Activated CD8-positive, alpha-beta memory T cell treated with anti-CD3 and anti-CD28 coated beads, Interleukin-2, amount 50 U/mL, for 24 hours (primary cell): Measurements from ENCODE around the gene WDR83.
"Not testable (repeated sequence)": the region's sequence is repeated elsewhere in the genome, so short reads cannot be mapped to it uniquely, and the experiment has no call there.

Experiments used
- DNase-seq: peaks from one replicate; pipeline ENCODE4 v3.0.0-alpha.2; 2020; ENCODE audit errors: extremely low read depth

The WDR83 gene

DNA sequence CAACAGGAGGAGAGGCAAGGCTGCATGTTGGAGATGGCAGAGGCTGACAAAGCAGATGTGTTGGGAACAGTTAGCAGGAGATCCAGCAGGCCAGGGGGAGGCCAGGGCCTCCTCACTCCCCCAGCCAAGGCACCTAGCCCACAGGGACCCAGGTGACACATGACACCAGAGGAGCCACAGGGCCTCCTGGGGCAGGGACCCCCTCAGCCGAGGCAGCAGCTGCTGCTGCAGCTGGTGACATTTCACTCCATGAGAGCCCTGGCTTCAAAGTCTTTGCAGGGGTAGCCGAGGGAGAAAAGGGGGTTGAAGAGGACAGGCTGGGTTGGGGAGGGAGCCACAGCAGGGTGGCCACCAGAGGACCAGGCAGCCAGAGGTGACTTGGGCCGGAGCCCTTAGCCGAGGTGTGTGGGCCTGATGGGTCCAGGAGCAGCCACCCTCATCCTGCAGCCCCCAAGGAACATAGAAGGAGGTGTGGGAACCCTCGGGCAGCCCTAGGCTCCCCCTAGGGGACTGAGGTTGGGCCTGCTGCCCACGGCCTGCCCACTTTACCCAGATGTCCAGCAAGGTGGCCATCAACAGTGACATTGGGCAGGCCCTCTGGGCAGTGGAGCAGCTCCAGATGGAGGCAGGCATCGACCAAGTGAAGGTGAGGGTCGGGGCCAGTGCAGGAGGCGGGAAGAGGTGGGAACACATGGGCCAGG, 21.0 kb downstream of the WDR83 start, which contains the start of gene GNG14:
Gene GNG14, plus strand, starts transcription at position 503 of the 701 bp plus-strand sequence. Its CDS starts 51 bp downstream, at position 554.
- DNase-seq: no peak

DNA sequence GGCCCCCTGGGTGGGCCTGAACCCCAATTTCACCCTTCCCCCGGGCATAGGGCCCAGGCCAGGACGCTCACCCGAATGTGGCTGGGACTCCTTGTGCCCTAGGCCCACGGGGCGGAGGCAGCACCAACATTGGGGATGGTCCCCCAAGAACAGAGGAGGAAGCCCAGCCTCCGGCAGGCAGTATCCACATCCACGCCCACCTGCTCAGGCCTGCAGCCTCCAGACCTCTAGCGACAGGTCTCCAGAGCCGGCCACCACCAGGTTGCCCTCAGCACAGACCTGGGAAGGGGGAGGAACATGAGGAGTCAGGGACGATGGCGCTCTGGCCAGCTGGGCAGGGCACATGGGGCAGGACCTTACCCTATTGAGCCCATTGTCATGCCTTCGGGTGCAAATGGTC, 22.4 kb downstream of the WDR83 start:
- no peak for DNase-seq

DNA sequence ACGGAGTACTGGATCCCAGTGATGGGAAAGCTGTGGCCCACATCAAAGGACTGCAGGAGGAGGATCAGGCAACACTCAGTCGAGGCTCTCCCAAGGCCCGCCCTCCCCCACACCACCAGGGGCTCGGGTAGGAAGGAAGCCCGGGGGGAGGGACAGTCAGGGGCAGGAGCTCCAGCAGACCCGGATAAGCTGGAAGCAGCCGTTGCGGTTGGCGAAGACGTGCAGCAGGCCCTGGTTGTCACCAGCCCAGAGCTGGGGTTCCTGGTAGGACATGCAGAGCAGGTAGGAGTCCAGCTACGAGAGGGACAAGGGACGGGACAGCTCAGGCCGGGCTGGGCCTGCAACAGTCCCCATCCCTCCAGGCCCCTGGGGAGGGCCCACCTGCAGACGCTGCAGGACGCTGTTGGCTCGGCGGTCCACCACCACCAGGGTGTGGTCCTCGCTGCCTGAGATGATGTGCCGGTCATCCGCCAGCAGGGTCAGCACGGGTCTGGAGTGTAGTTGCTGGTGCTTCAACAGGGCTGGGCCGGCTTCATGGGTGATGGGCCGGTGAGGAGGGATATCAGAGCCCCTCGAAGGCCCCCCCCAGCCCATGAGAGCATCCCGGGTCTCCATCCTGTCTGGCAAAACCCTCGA, 23.1 kb downstream of the WDR83 start:
- DNase-seq: no peak

DNA sequence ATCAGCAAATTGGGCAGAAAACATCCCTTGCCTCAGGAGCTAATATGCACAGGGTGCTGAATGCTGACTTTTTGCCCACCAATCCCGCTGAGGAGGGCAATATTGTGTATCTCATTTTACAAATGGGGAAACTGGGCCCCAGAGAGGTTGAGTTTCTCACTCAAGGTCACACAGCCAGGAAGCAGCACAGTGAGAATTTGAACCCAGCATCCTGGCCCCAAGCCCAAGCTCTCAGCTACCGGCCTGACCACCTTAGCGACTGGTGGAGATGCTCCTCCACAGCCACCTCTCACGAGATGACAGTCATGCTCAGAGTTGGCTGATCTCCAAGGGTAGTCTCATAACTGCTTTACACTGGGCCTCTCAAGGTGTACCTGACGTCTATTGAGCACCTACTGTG, 26.4 kb downstream of the WDR83 start:
- no peak for DNase-seq

DNA sequence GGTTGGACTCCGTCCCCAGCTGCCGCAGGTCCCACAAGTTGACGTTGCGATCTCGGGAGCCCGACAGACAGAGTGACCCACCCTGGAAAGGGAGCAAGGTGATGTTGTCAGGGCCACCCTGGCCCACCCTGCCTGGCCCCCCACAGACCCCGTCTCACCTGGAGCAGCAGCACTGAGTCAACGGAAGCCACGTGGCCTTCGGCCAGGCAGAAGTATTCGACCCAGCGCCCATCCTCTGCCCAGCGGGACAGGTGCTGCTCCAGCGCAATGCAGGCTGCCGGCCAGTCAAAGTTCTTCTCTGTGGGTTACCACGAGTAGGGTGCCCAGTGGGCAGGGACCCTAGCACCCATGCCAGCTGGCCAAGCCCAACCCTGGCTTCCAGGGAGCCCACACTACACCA, 28.0 kb downstream of the WDR83 start:
- no peak for DNase-seq

DNA sequence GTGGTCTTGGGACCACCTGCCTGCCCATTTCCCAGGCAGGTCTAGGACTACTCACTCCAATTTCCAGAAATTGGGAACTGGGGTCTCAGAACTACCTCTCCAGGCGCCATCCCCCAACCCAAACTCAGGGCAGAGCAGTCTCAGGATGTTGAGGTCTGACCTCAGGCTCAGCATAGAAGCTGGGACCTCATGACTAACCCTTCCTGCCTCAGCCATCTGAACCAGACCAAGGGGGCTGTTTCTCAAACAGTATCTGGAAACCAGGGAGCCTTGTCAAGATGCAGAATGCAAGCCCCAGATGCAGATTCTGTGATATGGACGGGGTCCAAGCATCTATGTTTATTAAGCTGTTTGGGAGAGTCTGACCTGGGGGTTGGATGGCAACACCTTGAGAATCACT, 28.5 kb downstream of the WDR83 start:
- DNase-seq: no peak

DNA sequence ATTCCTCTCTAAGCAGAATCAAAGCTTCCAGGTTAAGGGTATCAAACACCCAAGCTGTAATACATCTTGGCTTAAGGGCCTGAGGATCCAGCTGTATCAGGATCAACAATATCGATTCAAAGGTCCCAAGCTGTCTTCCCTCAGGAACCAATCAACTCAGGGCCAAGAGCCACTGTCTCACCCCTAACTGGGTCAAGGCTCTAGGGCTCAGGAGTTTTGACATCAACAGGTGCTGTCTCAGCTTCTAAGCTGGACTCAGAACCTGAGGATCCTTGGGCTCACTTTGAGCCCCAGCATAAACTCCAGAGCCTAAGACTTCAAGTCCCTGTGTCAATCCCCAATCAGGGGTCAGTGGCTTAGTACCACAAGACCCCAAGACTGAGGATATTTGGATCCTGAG, 28.9 kb downstream of the WDR83 start:
- DNase-seq: no peak

DNA sequence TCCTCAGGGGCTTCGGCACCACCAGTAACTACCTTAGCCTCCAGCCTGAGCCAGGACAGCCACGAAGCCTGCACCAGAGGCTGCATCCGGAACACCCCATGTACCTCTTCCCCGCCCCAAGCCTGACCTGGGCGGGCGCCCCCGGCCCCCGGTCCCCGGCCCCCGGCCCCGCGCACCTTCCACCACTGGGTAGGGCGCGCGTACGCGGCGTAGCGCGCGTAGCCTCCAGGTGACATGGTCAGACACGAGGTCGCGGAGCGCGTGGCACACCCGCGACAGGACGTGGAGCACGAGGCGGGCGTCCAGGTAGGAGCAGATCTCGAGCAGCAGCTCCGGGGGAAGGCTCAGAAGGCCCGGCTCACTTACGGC, 29.4 kb downstream of the WDR83 start:
- DNase-seq: no peak

DNA sequence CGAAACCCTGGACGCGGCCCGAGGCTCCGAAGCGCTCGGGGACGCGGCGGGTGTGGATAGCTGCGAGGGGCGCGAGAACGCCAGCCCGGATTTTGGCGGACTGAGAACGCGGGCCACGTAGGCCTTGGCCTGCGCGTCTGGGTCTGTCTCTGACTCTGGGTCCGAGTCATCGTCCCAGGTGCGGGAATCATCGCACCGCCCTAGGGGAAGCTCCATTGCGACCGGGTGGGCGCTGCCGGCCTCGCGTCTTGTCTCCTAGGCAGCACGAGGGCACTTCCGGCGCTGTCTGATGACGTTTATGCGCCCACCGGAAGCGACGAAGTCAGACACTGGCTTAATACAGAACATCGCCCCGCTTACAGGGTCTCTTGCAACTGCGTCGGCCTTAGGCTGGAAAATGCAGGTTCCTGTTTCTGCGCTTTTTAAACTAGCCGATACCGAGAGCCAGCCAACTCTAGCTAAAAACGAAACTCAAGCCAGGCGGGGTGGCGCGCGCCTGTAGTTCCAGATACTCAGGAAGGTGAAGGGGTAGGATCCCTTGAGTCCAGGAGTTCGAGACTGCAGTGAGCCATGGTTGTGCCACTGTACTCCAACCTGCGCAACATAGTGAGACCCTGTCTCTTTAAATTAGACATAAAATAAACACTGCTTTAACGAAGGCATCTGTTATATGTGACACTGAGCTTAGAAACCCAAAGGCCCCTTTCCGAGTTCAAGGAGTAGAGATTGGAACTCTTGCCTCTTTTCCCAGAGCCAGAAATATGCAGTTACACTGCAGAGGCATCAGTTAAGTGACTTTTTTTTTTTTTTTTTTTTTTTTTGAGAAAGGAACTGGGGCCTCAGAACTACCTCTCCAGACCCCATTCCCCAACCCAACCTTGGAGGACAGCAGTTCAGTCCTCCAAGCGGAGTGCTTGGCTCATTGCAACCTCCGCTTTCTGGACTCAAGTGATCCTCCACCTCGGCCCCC, 30.0 kb downstream of the WDR83 start, which contains the start of gene FBXW9:
Gene FBXW9, minus strand, starts transcription at position 266 of the 970 bp plus-strand sequence. Its CDS starts 50 bp downstream, at position 216.
- DNase-seq: peak; percentile 96

DNA sequence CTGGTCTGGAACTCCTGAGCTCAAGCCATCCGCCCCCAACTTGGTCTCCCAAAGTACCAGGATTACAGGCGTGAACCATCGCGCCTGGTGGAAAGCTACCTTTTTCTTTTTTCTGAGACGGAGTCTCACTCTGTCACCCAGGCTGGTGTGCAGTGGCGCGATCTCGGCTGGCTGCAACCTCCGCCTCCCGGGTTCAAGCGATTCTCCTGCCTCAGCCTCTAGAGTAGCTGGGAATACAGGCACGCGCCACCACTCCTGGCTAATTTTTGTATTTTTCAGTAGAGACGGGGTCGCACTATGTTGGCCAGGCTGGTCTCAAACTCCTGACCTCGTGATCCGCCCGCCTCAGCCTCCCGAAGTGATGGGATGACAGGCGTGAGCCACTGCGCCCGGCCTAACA, 30.8 kb downstream of the WDR83 start:
- DNase-seq: not testable (repeated sequence)

DNA sequence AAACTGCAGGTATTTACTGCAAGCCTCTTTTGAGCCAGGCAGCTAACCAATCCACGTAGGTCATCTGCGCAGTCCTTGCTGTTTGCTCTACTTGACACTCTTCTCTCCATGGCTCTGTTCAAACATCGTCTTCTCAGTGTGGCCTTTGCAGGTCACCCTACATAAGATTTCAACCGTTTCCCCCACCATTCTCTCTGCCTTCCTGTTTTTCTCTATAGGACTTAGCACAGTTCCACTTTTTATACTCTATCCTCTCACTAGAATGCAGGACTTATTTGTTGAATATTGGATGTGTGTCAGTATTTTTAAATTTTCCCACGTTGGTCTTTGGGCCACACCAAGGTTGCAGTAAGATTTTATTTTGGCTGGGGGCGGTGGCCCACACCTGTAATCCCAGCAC, 31.5 kb downstream of the WDR83 start:
- DNase-seq: no peak

DNA sequence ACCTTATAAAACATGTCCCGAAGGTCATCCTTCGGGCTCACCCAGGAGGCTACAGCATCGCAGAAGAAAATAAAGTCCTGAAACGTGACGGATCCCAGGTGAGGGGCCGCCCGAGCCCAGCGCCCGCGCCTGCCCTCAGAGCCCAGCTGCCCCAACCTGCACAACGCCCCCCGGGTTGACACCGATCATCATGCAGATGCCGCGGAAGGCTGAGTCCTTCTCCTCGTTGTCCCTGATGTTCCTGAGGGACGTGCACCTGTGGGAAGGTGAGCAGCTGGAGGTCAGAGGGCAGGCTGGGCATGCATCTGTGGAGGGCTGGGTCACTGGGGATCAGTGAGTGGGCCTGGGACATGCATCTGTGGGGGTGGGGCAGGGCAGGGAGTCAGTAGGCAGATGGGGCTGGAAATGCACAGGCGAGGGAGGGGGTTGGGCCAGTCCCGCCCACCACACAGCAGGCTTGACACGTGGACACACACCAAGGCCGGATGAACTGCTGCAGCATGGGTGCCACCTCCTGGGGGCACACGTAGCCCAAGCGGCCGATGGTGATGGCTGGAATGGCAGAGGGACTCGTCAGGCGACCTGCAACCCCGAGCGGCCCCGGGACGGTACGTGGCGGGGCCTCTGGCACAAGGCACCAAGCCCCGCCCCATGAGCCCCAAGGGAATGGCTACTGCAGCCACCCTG, 35.1 kb downstream of the WDR83 start:
- DNase-seq: no peak

DNA sequence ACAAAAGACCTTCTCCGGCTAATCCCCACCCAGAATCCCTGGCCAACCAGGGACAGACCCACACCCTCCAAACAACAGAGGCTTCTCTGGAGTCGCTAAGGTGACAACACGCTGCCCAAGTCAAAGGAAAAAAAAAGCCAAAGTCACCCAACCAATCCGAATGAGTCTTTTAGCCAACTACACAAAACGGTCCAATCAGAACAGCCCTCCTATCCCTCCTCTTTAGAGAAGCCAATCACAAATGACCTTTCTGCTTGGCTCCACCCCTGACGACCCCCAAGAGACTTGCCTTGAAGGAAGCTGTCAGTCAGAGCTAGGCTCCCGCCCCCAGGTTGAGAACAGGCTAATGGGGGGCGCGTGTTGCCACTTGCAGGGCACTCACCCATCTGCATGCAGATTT, 36.4 kb downstream of the WDR83 start:
- no peak for DNase-seq

DNA sequence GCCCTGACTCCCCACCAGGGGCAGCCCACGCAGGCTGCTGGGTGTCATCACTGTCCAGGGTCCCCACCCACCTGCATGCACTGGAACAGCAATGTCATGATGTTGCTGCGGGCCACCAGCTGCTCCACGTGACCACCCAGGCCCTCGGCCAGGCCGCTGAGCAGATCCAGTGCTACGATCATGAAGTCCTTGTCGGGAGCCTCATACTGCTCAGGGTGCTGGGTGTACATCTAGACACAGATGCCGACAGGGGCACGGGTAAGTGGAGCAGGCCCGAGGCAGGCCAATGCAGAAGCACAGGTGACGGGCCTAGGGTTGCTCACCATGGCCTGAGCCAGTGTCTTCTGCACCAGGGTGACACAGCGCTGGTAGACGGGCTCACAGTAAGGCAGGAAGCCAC, 38.6 kb downstream of the WDR83 start:
- DNase-seq: no peak

DNA sequence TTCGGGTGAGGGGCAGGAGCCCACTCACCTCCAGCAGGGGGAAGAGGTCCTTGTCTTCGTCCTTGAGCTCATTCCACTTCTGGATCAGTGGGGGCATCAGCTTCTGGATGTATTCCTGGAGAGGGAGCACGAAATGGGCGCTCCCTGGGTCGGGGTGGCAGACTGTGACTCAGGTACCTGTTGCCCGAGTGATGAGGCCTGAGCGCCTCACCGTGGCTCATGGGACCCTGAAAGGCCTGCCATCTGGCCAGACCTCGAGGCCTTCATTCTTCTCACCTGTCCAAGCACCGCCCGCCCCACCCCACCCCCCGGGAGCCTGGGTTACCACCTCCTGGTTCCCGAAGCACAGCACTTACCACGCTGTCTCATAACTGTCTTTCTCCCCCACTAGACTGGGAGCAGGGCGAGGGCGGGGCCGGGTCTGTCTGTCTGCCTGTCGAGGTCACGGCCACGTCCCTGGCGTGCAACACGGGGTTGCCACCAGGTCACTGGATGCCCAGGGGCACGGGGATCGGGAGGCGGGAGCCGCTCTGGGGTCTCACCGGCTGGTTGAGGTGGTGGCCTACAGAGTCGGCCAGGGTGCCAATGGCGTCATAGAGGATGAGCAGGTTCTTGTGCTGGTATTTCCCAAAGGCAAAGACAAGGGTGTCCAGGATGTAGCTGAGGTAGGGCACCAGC, 39.2 kb downstream of the WDR83 start:
- DNase-seq: no peak

DNA sequence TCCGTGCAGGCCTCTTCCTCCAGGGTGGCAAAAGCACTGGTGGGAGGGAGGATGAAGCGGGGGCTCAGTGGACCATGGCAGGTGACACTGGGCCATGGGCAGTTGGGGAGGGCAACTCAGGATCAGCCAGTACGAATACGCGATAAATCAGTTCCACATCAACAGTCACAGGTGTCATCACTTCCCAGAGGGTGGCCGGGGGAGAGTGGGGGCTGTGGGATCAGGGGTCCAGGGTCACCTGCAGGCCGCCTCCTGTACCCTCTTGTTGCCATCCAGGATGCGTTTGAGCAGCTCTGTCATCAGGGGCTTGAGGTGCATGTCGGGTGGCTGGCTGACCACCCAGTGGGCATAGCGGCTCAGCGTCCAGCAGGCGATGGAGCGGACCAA, 39.7 kb downstream of the WDR83 start:
- DNase-seq: no peak

DNA sequence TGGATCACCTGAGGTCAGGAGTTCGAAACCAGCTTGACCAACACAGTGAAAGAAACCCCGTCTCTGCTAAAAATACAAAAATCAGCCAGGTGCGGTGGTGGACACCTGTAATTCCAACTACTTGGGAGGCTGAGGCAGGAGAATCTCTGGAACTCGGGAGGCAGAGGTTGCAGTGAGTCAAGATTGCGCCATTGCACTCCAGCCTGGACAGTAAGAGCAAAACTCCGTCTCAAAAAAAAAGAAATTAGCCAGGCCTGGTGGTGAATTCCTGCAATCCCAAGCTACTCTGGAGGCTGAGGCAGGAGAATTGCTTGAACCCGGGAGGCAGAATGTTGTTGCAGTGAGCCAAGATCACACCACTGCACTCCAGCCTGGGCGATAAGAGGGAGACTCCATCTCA, 42.0 kb downstream of the WDR83 start:
- no peak for DNase-seq

DNA sequence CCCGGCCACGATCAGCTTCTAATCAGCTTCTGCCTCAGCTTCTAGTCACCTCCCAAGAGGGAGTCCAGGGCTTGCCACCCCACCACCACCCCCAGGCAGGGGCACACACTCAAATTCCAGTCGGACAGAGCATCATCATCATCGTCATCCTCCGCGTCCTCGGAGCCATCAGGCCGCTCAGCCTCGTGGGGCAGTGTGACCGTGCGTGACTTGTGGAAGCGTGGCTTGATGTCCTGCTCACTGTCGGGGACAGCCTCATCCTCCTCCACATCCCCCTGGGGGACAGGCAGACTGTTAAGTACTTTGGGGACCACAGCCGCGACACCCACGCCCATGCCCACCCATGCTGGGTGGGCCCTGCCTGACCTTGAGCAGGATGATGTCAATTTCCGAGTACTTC, 44.6 kb downstream of the WDR83 start:
- DNase-seq: no peak

DNA sequence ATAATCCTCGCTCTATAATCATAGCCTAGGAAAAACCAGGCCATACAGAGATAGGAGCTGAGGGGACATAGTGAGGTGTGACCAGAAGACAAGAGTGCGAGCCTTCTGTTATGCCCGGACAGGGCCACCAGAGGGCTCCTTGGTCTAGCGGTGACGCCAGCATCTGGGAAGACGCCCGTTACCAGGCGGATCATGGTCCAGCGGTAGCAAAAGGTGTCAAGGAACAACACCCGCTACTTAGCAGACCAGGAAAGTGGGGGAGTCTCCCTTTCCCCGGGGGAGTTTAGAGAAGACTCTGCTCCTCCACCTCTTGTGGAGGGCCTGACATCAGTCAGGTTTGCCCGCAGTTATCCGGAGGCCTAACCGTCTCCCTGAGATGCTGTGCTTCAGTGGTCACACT, 45.5 kb downstream of the WDR83 start:
- DNase-seq: not testable (repeated sequence)

DNA sequence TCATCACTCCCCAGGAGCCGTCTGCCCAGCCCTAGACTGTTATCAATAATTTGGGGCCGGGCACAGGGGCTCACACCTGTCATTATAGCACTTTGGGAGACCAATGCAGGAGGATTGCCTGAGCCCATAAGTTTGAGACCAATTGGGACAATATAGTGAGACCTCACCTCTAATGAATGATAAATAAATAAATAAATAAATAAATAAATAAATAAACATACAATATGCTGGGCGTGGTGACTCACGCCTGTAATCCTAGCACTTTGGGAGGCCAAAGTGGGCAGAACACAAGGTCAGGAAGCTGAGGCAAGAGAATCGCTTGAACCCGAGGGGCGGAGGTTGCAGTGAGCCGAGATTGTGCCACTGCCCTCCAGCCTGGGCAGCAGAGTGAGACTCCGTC, 46.7 kb downstream of the WDR83 start:
- DNase-seq: not testable (repeated sequence)

DNA sequence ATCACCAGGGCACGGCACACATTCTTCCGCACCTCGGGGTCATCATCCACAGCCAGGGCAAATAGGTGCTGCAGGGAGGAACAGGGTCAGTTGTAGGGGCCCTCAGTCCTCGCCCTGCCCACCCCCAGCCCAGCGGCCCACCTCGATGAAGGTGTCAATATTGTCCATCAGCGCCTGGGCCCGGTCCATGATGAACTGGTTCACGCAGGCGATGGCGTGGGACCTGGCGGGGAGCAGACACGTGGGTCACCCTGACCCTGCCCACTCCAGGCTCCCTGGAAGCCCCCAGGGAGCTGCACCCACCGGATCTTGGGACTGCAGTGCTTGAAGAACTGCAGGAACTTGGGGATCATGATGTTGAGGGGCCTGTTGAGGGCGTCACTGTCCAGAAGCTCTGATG, 48.5 kb downstream of the WDR83 start:
- DNase-seq: no peak
